Endothelial cell of umbilical vein (primary cell): ENCODE results near the gene MTM1.

Source experiments
- MYC ChIP-seq: IDR thresholded peaks from one replicate; pipeline ENCODE4 v1.6.1; 2011; ENCODE audit warnings: mild to moderate bottlenecking, low read depth, low read length
- POLR2A ChIP-seq: IDR thresholded peaks from 2 replicates; pipeline ENCODE4 v1.6.1; 2012; ENCODE audit warnings: low read depth, mild to moderate bottlenecking, control low read depth, low read length
- POLR2AphosphoS5 ChIP-seq: IDR thresholded peaks from 2 replicates; pipeline ENCODE4 v1.6.1; 2012; ENCODE audit warnings: low read depth, mild to moderate bottlenecking, control low read depth, low read length, moderate library complexity; ENCODE audit not compliant: insufficient read depth

GRCh38 chrX:150621652-150622051, 53.2 kb downstream of the MTM1 start:
- TF ChIP-seq POLR2AphosphoS5 (no peak), POLR2A (no peak), MYC (no peak)
